NCI-H1436 treated with DMSO at 0.1 percent for 48 hours (cell line): ENCODE data around the gene ITGB6.
"Not testable (repeated sequence)": the region's sequence is repeated elsewhere in the genome, so short reads cannot be mapped to it uniquely, and the experiment has no call there.

Experiments used
- DNase-seq: peaks from one replicate; lab custom pipeline; 2025; lab: John Stamatoyannopoulos, UW

ITGB6 gene

DNA sequence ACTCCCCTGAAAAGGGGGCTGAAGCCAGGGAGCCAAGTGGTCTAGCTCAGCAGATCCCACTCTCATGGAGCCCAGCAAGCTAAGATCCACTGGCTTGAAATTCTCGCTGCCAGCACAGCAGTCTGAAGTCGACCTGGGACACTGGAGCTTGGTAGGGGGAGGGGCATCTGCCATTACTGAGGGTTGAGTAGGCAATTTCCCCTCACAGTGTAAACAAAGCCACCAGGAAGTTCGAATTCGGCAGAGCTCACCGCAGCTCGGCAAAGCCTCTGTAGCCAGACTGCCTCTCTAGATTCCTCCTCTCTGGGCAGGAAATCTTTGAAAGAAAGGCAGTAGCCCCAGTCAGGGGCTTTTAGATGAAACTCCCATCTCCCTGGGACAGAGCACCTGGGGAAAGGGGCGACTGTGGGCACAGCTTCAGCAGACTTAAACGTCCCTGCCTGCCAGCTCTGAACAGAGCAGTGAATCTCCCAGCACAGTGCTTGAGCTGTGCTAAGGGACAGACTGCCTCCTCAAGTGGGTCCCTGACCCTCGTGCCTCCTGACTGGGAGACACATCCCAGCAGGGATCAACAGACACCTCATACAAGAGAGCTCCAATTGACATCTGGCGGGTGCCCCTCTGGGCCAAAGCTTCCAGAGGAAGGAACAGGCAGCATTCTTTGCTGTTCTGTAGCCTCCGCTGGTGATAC lies 18.8 kb downstream of the ITGB6 start:
- DNase-seq: not testable (repeated sequence)

DNA sequence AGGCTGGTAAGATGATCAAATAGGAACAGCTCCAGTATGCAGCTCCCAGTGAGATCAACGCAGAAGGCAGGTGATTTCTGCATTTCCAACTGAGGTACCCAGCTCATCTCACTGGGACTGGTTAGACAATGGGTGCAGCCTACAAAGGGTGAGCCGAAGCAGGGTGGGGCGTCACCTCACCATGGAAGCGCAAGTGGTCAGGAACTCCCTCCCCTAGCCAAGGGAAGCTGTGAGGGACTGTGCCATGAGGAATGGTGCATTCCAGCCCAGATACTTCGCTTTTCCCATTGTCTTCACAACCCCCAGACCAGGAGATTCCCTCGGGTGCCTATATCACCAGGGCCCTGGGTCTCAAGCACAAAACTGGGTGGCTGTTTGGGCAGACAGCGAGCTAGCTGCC lies 19.4 kb downstream of the ITGB6 start:
- not testable (repeated sequence) for DNase-seq

DNA sequence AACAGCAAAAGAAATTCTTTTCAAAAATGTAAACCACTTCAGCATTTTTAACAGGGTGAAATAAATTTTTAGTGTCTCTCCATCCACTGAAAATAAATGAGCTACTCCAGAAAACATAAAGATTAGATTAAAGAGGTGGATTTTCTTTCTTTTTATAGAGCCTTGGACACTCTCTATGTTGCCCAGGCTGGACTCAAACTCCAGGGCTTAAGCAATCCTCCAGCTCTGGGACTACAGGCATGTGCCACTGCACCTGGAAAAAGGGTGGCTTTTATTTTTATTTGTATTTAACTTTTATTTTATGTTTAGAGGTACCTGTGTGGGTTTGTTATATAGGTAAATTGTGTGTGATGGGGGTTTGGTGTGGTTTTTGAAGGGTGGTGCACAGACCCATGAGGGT lies 19.9 kb downstream of the ITGB6 start:
- DNase-seq: no peak

DNA sequence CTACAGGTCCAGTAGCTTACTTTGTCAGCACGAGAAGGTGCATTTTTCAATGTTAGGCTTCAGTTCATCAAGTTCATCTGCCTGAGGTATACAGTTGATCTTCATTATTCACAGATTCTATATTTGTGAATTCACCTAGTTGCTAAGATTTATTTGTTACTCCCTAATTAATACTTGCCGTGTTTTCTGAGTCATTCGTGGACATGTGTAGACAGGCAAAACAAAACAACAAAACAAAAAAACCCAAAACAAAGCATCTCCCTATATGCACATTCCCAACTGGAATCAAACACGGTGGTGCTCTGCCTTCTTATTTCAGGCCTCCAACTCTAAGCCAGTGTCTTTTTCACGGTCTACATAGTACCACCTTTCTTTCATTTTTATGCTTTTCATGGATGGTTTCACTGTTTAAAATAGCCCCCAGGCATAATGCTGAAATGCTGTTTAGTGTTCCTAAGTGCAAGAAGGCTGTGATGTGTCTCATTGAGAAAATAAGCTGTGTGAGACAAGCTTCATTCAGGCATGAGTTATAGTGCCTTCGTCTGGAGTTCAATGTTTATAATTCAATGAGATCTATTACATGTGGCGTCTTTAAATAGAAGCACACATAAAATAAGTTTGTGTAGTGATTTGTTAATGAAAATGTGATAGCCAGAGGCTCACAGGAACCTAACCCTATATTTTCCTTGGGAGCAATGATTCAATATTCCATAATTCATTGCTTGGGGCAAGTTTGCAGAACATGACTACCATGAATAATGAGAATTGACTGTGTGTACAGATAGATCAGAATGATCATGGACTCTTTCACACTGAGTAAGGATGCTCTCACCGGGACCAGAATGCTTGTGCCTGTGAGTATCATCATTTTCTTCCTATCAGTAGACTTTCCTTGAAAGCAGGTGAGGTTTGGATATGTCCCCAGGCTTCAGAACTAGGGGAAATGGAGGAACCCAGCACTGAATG lies 24.6 kb downstream of the ITGB6 start:
- no peak for DNase-seq

DNA sequence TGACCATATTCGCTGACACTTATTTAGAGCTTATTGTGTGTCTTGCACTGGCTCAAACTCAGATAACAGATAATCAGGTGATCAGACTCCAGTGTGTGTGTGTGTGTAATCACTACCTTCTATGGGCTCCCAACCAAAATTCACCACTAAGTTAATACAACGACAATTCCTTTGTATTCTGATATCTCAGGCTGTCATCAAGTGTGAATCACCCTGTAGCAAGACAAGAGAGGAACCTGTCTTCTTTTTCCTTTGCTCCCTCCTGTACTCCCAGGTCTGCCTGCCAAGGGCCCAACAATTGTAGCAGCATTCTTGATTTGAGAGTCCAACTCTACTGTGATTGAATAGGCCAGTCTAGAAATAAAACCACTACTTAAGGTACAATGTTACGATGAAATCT lies 25.8 kb downstream of the ITGB6 start:
- no peak for DNase-seq

DNA sequence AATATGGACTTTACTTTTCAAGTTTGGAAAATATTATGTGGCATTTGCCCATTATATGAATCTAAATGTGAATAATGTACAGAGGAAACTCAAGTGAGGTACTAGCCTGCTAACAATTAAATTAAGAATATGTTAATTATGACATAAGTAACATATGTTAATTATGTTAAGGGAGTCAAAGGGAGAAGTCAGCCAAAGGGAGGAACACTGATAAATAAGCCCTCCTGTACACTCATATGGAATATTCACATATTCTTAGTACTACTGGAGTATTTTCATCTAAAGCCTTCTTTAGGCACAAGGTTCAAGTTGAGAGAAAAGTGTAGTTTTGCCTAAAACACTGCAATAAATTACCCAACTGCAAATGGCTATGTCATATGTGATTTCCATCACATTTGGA lies 30.1 kb downstream of the ITGB6 start:
- DNase-seq: no peak

DNA sequence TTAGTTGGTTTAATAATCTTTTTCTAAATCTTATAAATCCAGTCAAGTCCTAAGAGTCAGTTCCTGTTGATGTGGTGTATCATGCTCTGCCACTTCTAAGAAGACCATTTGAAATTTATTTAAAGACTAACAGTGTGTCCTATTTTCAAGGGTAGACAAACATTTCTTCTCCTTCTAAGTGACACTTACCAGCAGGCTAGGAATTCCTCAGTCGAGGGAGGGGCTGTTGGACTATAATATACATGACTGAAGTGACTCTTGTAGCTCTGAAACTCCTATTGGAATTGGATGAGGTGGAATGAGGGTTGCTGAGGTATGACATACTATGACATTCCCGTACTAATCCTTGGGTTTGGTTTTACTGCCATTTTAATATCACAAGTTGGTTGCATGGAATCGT lies 30.6 kb downstream of the ITGB6 start:
- DNase-seq: no peak

DNA sequence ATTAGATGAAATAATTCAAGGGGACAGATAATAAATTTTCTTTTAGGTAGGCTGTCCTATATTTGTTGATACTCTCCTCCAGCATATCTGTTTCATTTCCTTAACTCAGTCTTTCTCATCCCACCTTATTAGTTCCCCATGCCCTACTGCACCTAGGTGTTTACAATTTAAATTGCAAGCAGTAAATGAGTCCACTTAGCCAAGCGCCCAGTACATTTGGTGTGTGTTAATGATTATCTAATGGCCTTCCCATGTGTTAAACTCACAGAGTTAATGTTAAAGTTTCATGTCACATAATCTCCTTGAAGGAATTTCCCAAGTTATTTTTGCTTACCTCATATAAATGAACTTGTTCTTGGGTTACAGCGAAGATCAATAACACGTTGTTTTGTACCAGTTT lies 31.2 kb downstream of the ITGB6 start:
- no peak for DNase-seq

DNA sequence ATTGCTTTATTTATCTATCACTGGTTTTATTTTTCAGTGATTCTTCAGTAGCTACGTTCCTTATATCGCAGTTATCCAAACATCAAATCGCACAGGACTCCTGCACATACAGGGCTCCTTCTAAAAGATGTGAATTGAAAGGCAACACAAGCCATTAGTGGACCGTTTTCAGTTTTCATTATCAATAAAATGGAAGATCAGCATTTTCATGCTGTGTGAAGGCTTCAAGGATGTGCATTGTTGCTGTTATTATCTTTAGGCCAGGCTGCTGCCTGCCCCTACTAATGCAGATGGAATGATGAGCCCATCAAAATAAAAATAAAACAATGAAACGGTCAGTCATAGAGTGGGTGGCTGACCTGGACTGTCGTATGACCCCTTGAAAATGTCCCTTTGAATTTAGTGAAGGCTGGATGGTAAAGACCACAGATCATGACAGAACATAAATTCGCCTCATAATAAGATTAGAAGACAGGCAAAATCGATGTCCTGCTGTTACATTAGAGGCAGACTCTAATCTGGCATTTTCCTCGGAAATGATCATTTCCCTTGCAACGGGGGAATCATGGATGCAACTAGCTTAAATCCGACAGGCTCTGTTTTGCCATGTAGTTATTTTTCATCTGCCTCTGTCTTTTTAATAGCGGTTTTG lies 32.9 kb downstream of the ITGB6 start:
- DNase-seq: no peak

DNA sequence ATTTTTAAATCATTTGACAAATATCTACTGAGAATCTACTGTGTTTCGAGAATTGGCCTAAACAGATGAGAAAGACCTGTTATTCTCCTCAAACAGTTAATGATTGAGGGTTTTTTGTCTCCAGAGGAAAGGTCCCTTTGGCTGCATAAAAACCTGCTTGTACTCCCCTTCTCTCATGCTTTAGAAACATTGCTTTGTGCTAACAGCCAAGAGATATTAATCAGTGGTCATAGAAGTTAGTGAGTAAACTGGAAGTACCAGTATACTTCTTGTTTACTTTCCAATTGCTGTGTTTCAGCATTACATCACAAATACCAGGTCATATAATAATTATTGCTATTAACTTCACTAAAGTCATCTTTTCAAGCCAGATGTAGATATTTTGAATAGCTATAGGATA lies 34.1 kb downstream of the ITGB6 start:
- DNase-seq: no peak

DNA sequence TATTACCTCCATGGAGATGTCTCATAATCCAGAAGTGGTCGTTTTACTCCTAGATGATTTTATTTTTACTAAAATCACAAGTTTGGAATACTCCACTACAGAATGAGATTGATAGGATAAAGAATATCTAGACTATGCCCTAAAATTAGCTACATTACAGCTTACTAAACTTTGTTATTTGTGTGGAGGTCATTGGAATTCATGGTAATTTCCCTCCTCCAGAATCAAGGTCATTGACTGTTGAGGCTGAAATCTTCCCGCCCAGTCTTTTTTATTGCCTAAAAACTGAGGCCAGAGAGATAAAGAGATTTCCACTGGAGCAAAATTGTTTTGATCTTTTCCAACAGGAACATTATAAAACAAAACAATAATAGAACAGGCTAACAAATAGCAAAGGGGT lies 35.0 kb downstream of the ITGB6 start:
- DNase-seq: no peak

DNA sequence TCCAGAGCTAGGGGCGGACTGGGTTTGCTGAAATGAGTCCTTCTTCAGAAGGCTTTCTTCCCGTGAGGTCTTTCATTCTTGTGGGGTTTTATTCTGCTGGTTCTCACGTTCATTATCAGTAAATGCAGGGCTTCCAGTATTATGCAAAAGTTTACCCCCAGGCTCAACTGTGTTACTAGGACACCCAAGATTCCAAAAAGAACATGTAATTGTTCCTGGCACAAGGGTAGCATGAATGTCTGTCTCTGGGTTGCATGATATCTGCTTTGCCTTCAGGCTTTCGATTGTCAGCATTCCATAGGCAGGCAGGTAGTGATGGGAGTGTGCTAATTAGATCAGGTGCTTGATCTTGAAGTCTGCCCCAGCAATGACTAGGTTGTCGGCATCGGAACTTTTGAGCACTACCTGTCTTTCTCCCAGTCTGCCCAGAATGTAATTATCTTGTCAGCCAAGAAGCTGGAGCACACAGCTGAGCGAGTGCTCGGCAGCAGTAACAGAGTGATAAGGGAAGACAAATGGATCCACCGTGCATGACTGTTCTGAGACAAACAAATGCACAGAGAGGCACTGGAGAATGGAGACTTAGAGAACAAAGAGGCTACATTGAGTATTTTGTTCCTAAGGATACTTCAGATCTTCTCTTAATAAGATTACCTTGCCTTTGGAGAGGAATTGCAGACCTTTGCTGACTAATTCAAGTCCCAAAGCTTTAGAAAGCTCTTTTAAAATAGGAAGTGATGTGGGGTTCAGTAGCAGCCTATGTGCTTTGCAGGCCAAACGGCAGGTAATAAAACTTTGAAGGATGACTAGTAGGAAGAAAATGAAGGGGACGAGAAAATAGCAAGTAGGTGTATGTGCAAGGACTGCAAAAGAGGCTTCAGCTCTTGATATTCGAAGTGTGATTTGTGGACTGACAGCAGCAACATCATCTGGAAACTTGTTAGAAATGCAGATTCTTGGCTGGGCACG lies 41.9 kb downstream of the ITGB6 start:
- DNase-seq: no peak

DNA sequence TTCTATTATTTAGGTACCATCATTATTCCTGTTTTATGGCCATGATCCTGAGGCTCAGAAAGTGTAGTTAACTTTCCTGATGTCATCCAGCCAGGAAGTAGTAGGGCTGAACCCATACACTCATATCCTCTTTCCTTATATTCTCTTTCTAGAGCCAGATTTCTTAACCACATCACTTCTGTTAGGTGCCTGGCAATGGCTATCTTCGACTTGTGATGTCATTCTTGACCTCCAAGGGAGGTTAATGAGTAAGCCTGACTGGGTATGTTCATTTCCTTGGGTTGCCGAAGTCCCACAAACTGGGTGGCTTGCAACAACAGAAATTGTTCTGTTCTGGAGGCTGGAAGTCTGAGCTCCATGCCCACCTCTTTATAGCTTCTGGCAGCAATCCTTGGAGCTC lies 43.4 kb downstream of the ITGB6 start:
- no peak for DNase-seq

DNA sequence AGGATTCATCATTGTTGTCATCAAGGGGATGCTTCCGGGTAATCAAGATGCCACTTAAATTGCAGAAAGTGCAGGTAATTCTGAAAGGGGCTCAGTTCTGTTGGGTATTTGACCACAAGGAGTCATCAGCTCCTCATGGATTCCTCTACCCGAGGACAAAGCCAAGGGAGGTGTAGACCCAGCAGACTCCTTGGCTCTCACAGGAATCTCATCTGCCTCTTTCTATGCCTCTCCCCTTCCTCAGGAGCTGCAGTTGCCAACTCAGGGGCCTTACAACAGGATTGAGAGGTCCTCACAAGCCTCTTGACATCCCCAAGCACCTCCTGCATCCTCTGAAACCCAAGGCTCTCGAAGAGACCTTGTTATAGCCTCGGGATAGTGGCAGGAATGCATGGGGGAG lies 44.0 kb downstream of the ITGB6 start:
- DNase-seq: no peak

DNA sequence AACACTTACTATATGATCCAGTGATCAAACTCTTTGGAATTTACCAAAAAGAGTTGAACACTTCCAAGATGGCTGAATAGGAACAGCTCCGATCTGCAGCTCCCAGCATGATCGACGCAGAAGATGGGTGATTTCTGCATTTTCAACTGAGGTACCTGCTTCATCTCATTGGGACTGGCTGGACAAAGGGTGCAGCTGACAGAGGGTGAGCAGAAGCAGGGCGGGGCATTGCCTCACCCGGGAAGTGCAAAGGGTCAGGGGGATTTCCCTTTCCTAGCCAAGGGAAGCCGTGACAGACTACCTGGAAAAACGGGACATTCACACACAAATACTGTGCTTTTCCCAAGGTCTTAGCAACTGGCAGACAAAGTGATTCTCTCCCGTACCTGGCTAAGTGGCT lies 51.7 kb downstream of the ITGB6 start:
- DNase-seq: not testable (repeated sequence)

DNA sequence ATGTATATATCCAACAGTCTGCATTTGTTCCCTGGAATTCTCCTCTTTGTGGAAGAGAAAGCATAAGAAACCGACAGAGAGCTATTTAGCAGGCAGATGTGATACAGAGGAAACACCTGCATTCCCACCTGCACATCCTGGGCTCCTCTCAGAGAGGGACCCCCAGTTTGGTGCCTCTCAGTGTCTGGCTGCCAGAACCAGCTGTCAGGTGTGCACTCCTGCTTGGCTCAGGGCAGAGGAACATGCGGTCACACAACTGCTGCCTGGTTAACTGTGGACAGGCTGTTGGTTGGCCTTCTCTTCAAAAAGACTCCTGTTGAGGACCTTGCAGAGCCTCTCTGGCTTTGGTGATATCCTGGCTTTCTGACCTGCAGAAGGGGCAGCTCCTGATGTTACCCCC lies 54.6 kb downstream of the ITGB6 start:
- DNase-seq: no peak

DNA sequence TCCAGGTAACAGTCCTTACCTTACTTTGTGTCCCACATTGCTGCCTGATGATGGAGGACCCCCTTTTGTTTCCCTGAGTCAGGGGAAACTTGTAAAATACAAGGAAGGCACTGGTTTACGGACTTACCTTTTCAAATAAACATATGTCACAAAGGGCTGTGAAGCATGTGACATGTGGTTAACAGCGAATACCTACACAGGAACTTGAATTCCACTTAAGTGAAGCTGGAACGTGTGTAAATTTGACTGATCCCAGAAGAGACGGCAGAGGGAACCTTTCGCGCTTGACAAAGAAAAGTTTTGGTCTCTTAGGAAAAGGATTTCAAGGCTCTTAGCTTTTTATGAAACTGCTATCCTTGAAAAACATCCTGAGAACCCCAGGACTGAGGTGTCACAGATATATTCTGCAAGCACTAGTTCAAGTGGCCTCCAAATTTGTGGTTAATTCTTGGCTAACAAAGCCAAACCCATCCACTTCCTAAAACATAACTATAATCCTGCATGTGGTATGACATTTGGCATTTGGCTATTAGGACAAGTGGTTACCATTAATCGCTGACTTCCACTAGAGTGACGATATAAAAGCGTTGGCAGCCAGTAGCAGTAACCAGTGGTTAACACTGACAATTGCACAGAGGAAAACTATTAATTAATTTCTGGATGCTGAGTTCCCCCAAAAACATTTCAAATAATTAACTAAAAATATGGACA lies 55.6 kb downstream of the ITGB6 start:
- no peak for DNase-seq

DNA sequence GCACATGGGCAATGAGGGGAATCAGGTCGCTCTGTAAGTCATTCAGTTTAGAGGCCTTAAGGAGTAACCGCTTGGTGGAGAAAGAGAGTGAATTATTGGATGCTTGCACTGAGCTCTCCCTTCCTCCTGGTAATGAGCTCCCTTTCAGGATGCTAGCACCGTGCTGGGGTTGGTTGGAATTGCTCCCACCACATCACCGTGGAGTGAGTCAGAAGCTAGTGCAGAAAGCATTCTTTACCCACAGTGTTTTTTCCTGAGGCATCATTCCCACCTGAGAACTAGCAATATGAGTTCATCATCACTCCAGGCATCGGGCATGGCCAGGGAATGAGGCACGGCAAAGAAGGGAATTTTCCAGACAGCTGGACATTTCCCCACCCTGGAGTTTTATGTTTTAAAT lies 57.6 kb downstream of the ITGB6 start:
- no peak for DNase-seq

DNA sequence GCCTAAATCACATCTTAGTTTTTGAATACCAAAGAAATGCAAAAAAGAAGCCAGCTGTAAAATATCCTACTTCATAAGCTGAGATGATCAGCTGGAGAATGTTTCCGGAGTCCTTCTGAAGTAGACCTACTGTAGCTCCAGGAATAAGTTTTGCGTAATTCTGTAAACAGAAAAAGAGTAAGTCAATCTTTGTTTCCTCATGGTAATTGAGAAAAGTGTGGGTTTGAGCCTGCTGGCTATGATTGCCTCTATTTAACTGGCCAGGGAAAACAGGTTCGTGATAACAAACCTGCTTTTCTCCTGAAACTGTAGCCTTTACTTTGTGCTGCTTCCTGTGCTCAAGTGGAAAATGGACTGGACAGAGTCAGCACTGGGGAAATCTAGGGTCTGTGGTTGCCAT lies 58.2 kb downstream of the ITGB6 start:
- no peak for DNase-seq

DNA sequence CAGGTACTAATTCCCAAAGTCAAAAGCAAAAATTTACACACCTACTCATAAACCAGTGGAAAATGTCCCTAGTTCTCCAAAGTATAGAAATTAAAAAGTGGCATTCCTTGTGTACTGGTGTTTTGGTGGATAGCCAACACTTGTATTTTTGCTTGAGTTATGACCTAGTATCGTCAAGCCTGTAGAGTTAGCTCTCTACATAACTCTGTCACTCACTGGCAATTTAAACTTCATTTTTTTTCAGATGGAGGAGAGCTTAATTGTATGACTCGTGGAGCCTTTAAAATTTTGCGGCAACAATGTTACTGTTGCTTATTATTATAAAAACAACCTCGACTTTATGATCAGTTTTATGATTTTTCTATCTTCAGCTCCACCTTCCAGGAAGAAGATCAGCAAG lies 58.7 kb downstream of the ITGB6 start:
- no peak for DNase-seq

DNA sequence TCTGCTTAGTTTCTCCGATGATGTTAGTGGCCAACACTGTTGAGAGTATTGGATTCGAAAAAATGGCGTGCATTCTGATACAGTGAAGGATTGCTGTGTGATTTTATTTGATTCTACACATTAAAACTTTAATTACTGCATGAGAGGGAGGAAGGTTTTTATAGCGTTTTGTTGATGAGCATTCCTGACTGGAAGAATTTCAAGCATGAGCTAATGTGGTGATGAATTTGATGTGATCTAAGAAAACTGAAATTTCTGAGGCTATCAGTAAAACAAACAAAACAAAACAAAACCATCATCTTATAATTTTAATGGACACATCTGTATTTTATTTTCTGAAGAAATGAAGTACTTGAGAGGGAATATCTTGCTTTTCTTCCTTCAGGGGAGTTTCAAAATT lies 59.6 kb downstream of the ITGB6 start:
- DNase-seq: no peak
